ENCODE results near the gene AP4M1. TPM values are rescaled to one million over a fixed set of nuclear protein-coding genes. Genes with fewer than 3 reads are reported as not detected.

AP4M1 gene
- polyA plus RNA-seq, 1 donor from 2014 or later, result 100 TPM

DNA sequence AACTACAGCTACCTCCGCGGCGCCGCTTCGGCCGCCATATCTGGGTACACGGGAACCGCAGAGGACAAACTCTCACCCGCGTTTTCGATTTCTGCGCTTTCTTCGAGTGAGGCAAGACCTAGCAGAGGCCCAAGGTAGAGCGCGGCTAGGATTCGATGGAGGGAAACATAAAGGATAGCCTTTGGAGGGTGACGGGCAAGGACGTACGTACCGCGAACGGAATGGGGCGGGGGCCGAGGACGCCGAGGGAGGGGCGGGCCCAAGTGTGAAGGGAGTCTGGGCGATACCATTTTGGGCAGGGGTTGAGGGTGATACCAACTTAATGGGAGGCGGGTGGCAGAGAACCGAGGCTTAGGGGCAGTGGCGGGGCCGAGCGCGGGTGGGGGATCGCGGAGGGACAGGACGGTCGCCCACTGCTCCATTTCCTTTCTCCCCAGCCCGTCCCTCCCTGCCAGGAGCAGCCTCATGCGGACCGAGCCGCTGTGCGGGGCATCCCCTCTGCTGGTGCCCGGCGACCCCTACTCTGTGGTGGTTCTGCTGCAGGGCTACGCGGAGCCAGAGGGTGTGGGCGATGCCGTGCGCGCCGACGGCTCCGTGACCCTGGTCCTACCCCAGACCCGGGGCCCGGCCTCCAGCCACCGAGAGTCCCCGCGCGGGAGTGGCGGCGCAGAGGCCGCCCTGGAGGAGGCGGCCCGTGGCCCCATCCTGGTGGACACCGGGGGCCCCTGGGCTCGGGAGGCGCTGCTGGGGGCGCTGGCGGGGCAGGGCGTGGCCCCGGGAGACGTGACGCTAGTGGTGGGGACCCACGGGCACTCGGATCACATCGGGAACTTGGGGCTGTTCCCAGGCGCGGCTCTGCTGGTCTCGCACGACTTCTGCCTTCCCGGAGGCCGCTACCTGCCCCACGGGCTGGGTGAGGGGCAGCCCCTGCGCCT lies 25.8 kb downstream of the AP4M1 start, which contains the start of gene MBLAC1:
MBLAC1 (plus strand) TSS at position 37 of the 935 bp plus-strand sequence; CDS start at position 466, 429 bp downstream.
- no peaks in the 10 kb centered on the region for H3K9me3 ChIP-seq (ENCODE audit: low read length)
- no peaks in the 10 kb centered on the region for H3K9me2 ChIP-seq (ENCODE audit: insufficient read depth, low read length)
- peak within 1 kb of the TSS; percentile 97 for H3K27ac ChIP-seq (ENCODE audit: low read length)
- no peaks in the 10 kb centered on the region for H4K20me1 ChIP-seq (ENCODE audit: insufficient read depth)
- H3F3A ChIP-seq (ENCODE audit: insufficient read depth, low read length, poor library complexity, severe bottlenecking), result peaks cover 3% of the 10 kb centered on the region
- peak within 1 kb of the TSS; percentile 92 for H3K9ac ChIP-seq (ENCODE audit: low read length)
- peaks cover 7% of the 10 kb centered on the region for H3K36me3 ChIP-seq (ENCODE audit: insufficient read depth, low read length)
- peak within 1 kb of the TSS; percentile 46 for H2AFZ ChIP-seq (ENCODE audit: low read depth, low read length)
- no peaks in the 10 kb centered on the region for H3K79me2 ChIP-seq (replicated peaks; ENCODE audit: insufficient read depth, low read length)
- peak; percentile 79 for TF ChIP-seq POLR2AphosphoS5 (IDR thresholded peaks at IDR 0.05)
- peak; percentile 60 for TF ChIP-seq MXI1 (conservative IDR thresholded peaks at IDR 0.05; ENCODE audit: poor library complexity, severe bottlenecking)
- TF ChIP-seq SMC3 (conservative IDR thresholded peaks at IDR 0.05; ENCODE audit: poor library complexity), result peak; percentile 41
- TF ChIP-seq EZH2 (IDR thresholded peaks at IDR 0.05; ENCODE audit: borderline replicate concordance, insufficient read depth, low read length, poor library complexity, severe bottlenecking), result no peak
- TF ChIP-seq, protein P1, sequence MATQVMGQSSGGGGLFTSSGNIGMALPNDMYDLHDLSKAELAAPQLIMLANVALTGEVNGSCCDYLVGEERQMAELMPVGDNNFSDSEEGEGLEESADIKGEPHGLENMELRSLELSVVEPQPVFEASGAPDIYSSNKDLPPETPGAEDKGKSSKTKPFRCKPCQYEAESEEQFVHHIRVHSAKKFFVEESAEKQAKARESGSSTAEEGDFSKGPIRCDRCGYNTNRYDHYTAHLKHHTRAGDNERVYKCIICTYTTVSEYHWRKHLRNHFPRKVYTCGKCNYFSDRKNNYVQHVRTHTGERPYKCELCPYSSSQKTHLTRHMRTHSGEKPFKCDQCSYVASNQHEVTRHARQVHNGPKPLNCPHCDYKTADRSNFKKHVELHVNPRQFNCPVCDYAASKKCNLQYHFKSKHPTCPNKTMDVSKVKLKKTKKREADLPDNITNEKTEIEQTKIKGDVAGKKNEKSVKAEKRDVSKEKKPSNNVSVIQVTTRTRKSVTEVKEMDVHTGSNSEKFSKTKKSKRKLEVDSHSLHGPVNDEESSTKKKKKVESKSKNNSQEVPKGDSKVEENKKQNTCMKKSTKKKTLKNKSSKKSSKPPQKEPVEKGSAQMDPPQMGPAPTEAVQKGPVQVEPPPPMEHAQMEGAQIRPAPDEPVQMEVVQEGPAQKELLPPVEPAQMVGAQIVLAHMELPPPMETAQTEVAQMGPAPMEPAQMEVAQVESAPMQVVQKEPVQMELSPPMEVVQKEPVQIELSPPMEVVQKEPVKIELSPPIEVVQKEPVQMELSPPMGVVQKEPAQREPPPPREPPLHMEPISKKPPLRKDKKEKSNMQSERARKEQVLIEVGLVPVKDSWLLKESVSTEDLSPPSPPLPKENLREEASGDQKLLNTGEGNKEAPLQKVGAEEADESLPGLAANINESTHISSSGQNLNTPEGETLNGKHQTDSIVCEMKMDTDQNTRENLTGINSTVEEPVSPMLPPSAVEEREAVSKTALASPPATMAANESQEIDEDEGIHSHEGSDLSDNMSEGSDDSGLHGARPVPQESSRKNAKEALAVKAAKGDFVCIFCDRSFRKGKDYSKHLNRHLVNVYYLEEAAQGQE (IDR thresholded peaks at IDR 0.05; ENCODE audit: borderline replicate concordance), result peak; percentile 81
- TF ChIP-seq TAF1 (IDR thresholded peaks at IDR 0.05; ENCODE audit: low read depth), result peak; percentile 92
- TF ChIP-seq EP300 (conservative IDR thresholded peaks at IDR 0.05; ENCODE audit: poor library complexity, severe bottlenecking), result peak; percentile 9
- TF ChIP-seq RAD21 (conservative IDR thresholded peaks at IDR 0.05), result no peak
- TF ChIP-seq, protein P2, sequence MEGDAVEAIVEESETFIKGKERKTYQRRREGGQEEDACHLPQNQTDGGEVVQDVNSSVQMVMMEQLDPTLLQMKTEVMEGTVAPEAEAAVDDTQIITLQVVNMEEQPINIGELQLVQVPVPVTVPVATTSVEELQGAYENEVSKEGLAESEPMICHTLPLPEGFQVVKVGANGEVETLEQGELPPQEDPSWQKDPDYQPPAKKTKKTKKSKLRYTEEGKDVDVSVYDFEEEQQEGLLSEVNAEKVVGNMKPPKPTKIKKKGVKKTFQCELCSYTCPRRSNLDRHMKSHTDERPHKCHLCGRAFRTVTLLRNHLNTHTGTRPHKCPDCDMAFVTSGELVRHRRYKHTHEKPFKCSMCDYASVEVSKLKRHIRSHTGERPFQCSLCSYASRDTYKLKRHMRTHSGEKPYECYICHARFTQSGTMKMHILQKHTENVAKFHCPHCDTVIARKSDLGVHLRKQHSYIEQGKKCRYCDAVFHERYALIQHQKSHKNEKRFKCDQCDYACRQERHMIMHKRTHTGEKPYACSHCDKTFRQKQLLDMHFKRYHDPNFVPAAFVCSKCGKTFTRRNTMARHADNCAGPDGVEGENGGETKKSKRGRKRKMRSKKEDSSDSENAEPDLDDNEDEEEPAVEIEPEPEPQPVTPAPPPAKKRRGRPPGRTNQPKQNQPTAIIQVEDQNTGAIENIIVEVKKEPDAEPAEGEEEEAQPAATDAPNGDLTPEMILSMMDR (IDR thresholded peaks at IDR 0.05; ENCODE audit: poor library complexity, severe bottlenecking), result no peak
- peak within 1 kb of the TSS; percentile 80 for H3K4me2 ChIP-seq (ENCODE audit: low read length)
- no peaks in the 10 kb centered on the region for H3K27me3 ChIP-seq (ENCODE audit: insufficient read depth, low read depth, low read length)
- H3K4me3 ChIP-seq (ENCODE audit: low read length), result peak within 1 kb of the TSS; percentile 87

- Histone ChIP-seq H2AFZ (ENCODE audit: low read depth, low read length) (no peak overlapping the region), H4K20me1 (ENCODE audit: insufficient read depth) (no peaks in the 10 kb centered on the region), H3K9ac (ENCODE audit: low read length) (peak overlapping the region; percentile 92), H3K4me2 (ENCODE audit: low read length) (peak overlapping the region; percentile 38), H3K27me3 (ENCODE audit: insufficient read depth, low read depth, low read length) (no peaks in the 10 kb centered on the region), H3K4me3 (ENCODE audit: low read length) (peak overlapping the region; percentile 87), H3K79me2 (replicated peaks; ENCODE audit: insufficient read depth, low read length) (no peaks in the 10 kb centered on the region), H3K9me3 (ENCODE audit: low read length) (no peaks in the 10 kb centered on the region), H3F3A (ENCODE audit: insufficient read depth, low read length, poor library complexity, severe bottlenecking) (peaks cover 3% of the 10 kb centered on the region), H3K36me3 (ENCODE audit: insufficient read depth, low read length) (no peaks in the 10 kb centered on the region), H3K27ac (ENCODE audit: low read length) (peak overlapping the region; percentile 97), H3K9me2 (ENCODE audit: insufficient read depth, low read length) (no peaks in the 10 kb centered on the region)
- TF ChIP-seq, protein P2 (IDR thresholded peaks at IDR 0.05; ENCODE audit: poor library complexity, severe bottlenecking), result no peak
- TF ChIP-seq EZH2 (IDR thresholded peaks at IDR 0.05; ENCODE audit: borderline replicate concordance, insufficient read depth, low read length, poor library complexity, severe bottlenecking) (no peak), POLR2AphosphoS5 (IDR thresholded peaks at IDR 0.05) (no peak)
- TF ChIP-seq, protein P1 (IDR thresholded peaks at IDR 0.05; ENCODE audit: borderline replicate concordance), result no peak
Measured at GRCh38 chr7:100127866-100128636, 26.6 kb downstream of the AP4M1 start.
